GM23338 (cell line): ENCODE data around the gene LMLN. TPM values are rescaled to one million over a fixed set of nuclear protein-coding genes. Genes with fewer than 3 reads are reported as not detected.

Source experiments
- ATAC-seq: fragments of 200-7000 bp; cut with Tn5 transposase; 3 replicates; pipeline ENCODE4 v1.9.1; 2020
- DNase-seq: peaks from one replicate; pipeline ENCODE4 v3.0.0-alpha.2; 2015; ENCODE audit warnings: low spot score
- H2AFZ ChIP-seq: fragments of 200-600 bp; sonication (generic); 2 replicates; pipeline ENCODE4 v1.8.0; 2016; ENCODE audit warnings: antibody characterized with exemption, mild to moderate bottlenecking, moderate library complexity
- H3F3A ChIP-seq: fragments of 200-600 bp; sonication (generic); replicated peaks from 2 replicates; pipeline ENCODE4 v1.8.0; 2017; ENCODE audit warnings: antibody characterized with exemption, mixed run types, low read depth
- H3K27ac ChIP-seq: fragments of 200-600 bp; sonication (generic); 2 replicates; pipeline ENCODE4 v1.6.1; 2016; ENCODE audit warnings: low read depth
- H3K27me3 ChIP-seq: fragments of 200-600 bp; sonication (generic); 2 replicates; pipeline ENCODE4 v1.8.0; 2016; ENCODE audit warnings: mild to moderate bottlenecking, mixed run types, moderate library complexity; ENCODE audit not compliant: insufficient read depth
- H3K36me3 ChIP-seq: fragments of 200-600 bp; sonication (generic); 2 replicates; pipeline ENCODE4 v1.8.0; 2016; ENCODE audit warnings: mild to moderate bottlenecking; ENCODE audit not compliant: insufficient read depth
- H3K4me1 ChIP-seq: fragments of 200-600 bp; sonication (generic); 2 replicates; pipeline ENCODE4 v1.8.0; 2016; ENCODE audit warnings: mild to moderate bottlenecking, moderate library complexity; ENCODE audit not compliant: insufficient read depth
- H3K4me2 ChIP-seq: fragments of 200-600 bp; sonication (generic); 2 replicates; pipeline ENCODE4 v1.7.1; 2017; ENCODE audit warnings: mixed run types
- H3K4me3 ChIP-seq: fragments of 200-600 bp; sonication (generic); 2 replicates; pipeline ENCODE4 v1.6.1; 2016; ENCODE audit warnings: mixed run types
- H3K79me2 ChIP-seq: fragments of 200-600 bp; sonication (generic); replicated peaks from 2 replicates; pipeline ENCODE4 v1.8.0; 2017; ENCODE audit warnings: mild to moderate bottlenecking; ENCODE audit not compliant: insufficient read depth
- H3K9me2 ChIP-seq: fragments of 200-600 bp; sonication (generic); 2 replicates; pipeline ENCODE4 v1.8.0; 2017; ENCODE audit not compliant: insufficient read depth
- H4K20me1 ChIP-seq: fragments of 200-600 bp; sonication (generic); replicated peaks from 2 replicates; pipeline ENCODE4 v1.8.0; 2017; ENCODE audit warnings: mild to moderate bottlenecking; ENCODE audit not compliant: insufficient read depth
- H3K27ac Mint-ChIP-seq: 2 replicates; pipeline ENCODE4 v1.8.0; 2020; ENCODE audit warnings: inconsistent platforms, mild to moderate bottlenecking, moderate library complexity, mixed read lengths
- H3K27me3 Mint-ChIP-seq: 3 replicates; pipeline ENCODE4 v1.8.0; 2022; ENCODE audit warnings: low read depth, mild to moderate bottlenecking, moderate library complexity, mixed read lengths, inconsistent platforms; ENCODE audit not compliant: insufficient read depth, poor library complexity
- H3K36me3 Mint-ChIP-seq: 3 replicates; pipeline ENCODE4 v1.8.0; 2021; ENCODE audit warnings: low read depth, mild to moderate bottlenecking, inconsistent platforms, moderate library complexity, mixed read lengths
- H3K4me1 Mint-ChIP-seq: 3 replicates; pipeline ENCODE4 v1.8.0; 2020; ENCODE audit warnings: mild to moderate bottlenecking, inconsistent platforms, mixed read lengths
- H3K4me3 Mint-ChIP-seq: 3 replicates; pipeline ENCODE4 v1.8.0; 2021; ENCODE audit warnings: moderate library complexity, mild to moderate bottlenecking, inconsistent platforms, mixed read lengths
- H3K9me3 Mint-ChIP-seq: 3 replicates; pipeline ENCODE4 v1.8.0; 2020; ENCODE audit warnings: moderate library complexity, mild to moderate bottlenecking, inconsistent platforms, mixed read lengths
- CREB1 ChIP-seq: fragments of 250-450 bp; sonication (Bioruptor Pico); IDR thresholded peaks from 2 replicates; pipeline ENCODE4 v1.5.0; 2020; ENCODE audit warnings: low read depth, mild to moderate bottlenecking, moderate library complexity
- CTCF ChIP-seq, 2 experiments: fragments of 200-600 bp in 1 of 2; sonication (generic) in 1 of 2; conservative IDR thresholded peaks; 2 replicates each; pipeline versions ENCODE4 v1.5.1 to v1.6.1; 2016 to 2017; ENCODE audit warnings: antibody characterized with exemption in 2 of 2, low read depth in 2 of 2, mild to moderate bottlenecking in 2 of 2, moderate library complexity in 1 of 2
- ETS1 ChIP-seq: IDR thresholded peaks from 2 replicates; pipeline ENCODE4 v1.6.1; 2016; ENCODE audit warnings: antibody characterized with exemption
- EZH2 ChIP-seq: fragments of 200-600 bp; sonication (generic); IDR thresholded peaks from one replicate; pipeline ENCODE4 v1.8.0; 2017; ENCODE audit warnings: antibody characterized with exemption, mild to moderate bottlenecking, low read depth; ENCODE audit not compliant: unreplicated experiment
- EZH2phosphoT487 ChIP-seq: fragments of 200-600 bp; sonication (generic); IDR thresholded peaks from one replicate; pipeline ENCODE4 v1.8.1; 2018; ENCODE audit warnings: antibody characterized with exemption; ENCODE audit not compliant: unreplicated experiment
- JUNB ChIP-seq: IDR thresholded peaks from one replicate; pipeline ENCODE4 v1.6.1; 2016; ENCODE audit warnings: antibody characterized with exemption; ENCODE audit not compliant: unreplicated experiment
- NANOG ChIP-seq: IDR thresholded peaks from 2 replicates; pipeline ENCODE4 v1.6.1; 2016; ENCODE audit warnings: antibody characterized with exemption, borderline replicate concordance
- POLR2AphosphoS5 ChIP-seq: IDR thresholded peaks from 2 replicates; pipeline ENCODE4 v1.6.1; 2016; ENCODE audit warnings: antibody characterized with exemption, low read depth
- REST ChIP-seq: IDR thresholded peaks from one replicate; pipeline ENCODE4 v1.6.1; 2018; ENCODE audit warnings: antibody characterized with exemption; ENCODE audit not compliant: unreplicated experiment
- STAT1 ChIP-seq: IDR thresholded peaks from one replicate; pipeline ENCODE4 v1.6.1; 2016; ENCODE audit warnings: antibody characterized with exemption; ENCODE audit not compliant: unreplicated experiment
- ZNF114 ChIP-seq: fragments of 250-450 bp; sonication (Bioruptor Pico); IDR thresholded peaks from 2 replicates; pipeline ENCODE4 v1.5.0; 2020; ENCODE audit warnings: mild to moderate bottlenecking, moderate library complexity
- ZNF331 ChIP-seq: fragments of 250-450 bp; sonication (Bioruptor Pico); IDR thresholded peaks from 2 replicates; pipeline ENCODE4 v1.5.0; 2020; ENCODE audit warnings: low read depth, mild to moderate bottlenecking, moderate library complexity
- ZNF462 ChIP-seq: fragments of 250-450 bp; sonication (Bioruptor Pico); IDR thresholded peaks from 2 replicates; pipeline ENCODE4 v1.5.0; 2020; ENCODE audit warnings: mild to moderate bottlenecking, moderate library complexity
- polyA plus RNA-seq: library from polyadenylated mRNA; unstranded; fragments of >200 nt; fragmentation: Nextera tagmentation; extraction: Ambion mirVana; gene quantifications from 2 replicates; pipeline ENCODE4 v1.2.1, GENCODE V29; 2016
- total RNA-seq: library from RNA; depleted of rRNA; stranded (reverse); fragments of >200 nt; shearing (Covaris generic); gene quantifications from 2 replicates; pipeline ENCODE4 v1.2.3, GENCODE V29; 2014

Gene LMLN
- total and polyA plus RNA-seq, 2 experiments from 2014 or later: 2.3 to 4.3 TPM

DNA sequence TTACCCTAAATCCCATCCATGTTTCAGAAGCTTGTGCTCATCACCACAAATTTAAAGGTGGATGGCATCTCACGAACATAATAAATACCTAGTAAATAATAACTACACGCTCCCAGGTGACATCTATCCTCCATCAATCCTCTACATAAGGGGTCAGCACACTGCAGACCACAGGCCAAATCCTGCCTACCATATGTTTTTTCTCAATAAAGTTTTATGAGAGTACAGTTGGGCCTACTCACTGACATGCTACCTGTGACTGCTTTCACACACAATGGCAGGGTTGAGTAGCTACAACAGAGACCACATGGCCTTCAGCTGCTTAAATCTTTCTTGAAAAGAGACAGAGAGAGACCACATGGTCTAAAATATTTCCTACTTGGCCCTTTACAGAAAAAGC, 105.9 kb downstream of the LMLN start:
- Mint-ChIP-seq H3K4me1 (peaks cover 6% of the 10 kb centered on the region; the same call in 2 of the 3 replicates), H3K4me3 (no peak overlapping the region), H3K36me3 (no peaks in the 10 kb centered on the region), H3K27me3 (no peaks in the 10 kb centered on the region), H3K27ac (no peak overlapping the region), H3K9me3 (no peaks in the 10 kb centered on the region; the same call in 2 of the 3 replicates)
- no peaks in the 10 kb centered on the region for H3K79me2 ChIP-seq
- no peak overlapping the region for H3K27ac ChIP-seq
- H3K9me2 ChIP-seq: no peaks in the 10 kb centered on the region
- H3F3A ChIP-seq: no peaks in the 10 kb centered on the region
- no peak overlapping the region for H3K4me2 ChIP-seq
- ATAC-seq: no peak
- H3K36me3 ChIP-seq: no peaks in the 10 kb centered on the region
- H2AFZ ChIP-seq: 0 out of 2 replicates have a peak overlapping the region, but pooled peaks have one; percentile 52
- H3K27me3 ChIP-seq: no peaks in the 10 kb centered on the region
- H3K4me3 ChIP-seq: no peak overlapping the region
- no peaks in the 10 kb centered on the region for H4K20me1 ChIP-seq
- TF ChIP-seq CTCF (conservative IDR thresholded peaks at IDR 0.05; ENCODE audit: low read depth in 2 of 2) (no peak), ETS1 (no peak), POLR2AphosphoS5 (no peak), ZNF331 (CRISPR knock-in tag) (no peak), JUNB (no peak), CREB1 (CRISPR knock-in tag) (no peak), EZH2phosphoT487 (no peak), ZNF114 (CRISPR knock-in tag) (no peak), STAT1 (no peak), REST (no peak), ZNF462 (no peak), NANOG (no peak), EZH2 (no peak)
- no peaks in the 10 kb centered on the region for H3K4me1 ChIP-seq
- no peak for DNase-seq
